Right ventricle myocardium superior (tissue), 1 donor: Measurements from ENCODE around the gene RAP2A. TPM values are rescaled to one million over a fixed set of nuclear protein-coding genes. Genes with fewer than 3 reads are reported as not detected.

ENCODE experiments used
- ATAC-seq: fragments of 200-7000 bp; cut with Tn5 transposase; one replicate; pipeline ENCODE4 v1.9.1; 2020; ENCODE audit warnings: mild to moderate bottlenecking; ENCODE audit not compliant: poor library complexity
- DNase-seq: peaks from one replicate; pipeline ENCODE4 v3.0.0-alpha.2; 2020
- intact Hi-C: fragments of 100-400 bp; cut with DNase I; formaldehyde crosslinking; loops from one replicate; pipeline ENCODE4 v1.11.2; 2022
- long read RNA-seq: library from polyadenylated mRNA; unstranded; transcript quantifications from one replicate; pipeline ENCODE4 v2.0.0, GENCODE V29; 2021
- total RNA-seq: library from RNA; stranded (reverse); fragmentation: NEBNext Ultra II Directional; extraction: Animal tissue kit (Norgen Biotek cat#: 25700); gene quantifications from one replicate; pipeline ENCODE4 v1.2.1, GENCODE V29; 2021
- donor health status: DM: no; HTN: yes; CAD: no; lungs with severe emphysema.

Gene RAP2A
- 12.1 TPM for total RNA-seq
- long read RNA-seq, full-length matches to known transcripts: 26 of 34 reads
- long read RNA-seq, partial matches to known transcripts: 0 of 34 reads
- long read RNA-seq, other reads (novel, unspliced or antisense): 8 of 34 reads

GRCh38 chr13:97433727-97434396 lies at the start of gene RAP2A:
TSS of gene RAP2A (plus strand) at chr13:97434169. CDS start at chr13:97434471, 302 bp downstream.
- intact Hi-C loops: loop anchor here (5.0 kb wide), 1 partner anchor 322 kb away; no protein-coding TSS in a partner anchor

GRCh38 chr13:97384371-97384770 lies 49.6 kb upstream of the RAP2A start:
- intact Hi-C loops: no loop called here
- DNase-seq (no peak), ATAC-seq (peak; percentile 22)

More at GRCh38 chr13:97433727-97434396, at the start of gene RAP2A:
- DNase-seq (peak; percentile 94), ATAC-seq (peak; percentile 89)

- DNase-seq (no peak), ATAC-seq (peak; percentile 33)
- intact Hi-C loops: no loop called here
Measured at GRCh38 chr13:97385146-97385545, 48.8 kb upstream of the RAP2A start.

GRCh38 chr13:97385854-97386253 lies 48.1 kb upstream of the RAP2A start:
- ATAC-seq: no peak
- intact Hi-C loops: no loop called here
- DNase-seq: no peak

GRCh38 chr13:97386801-97387484 lies 47.0 kb upstream of the RAP2A start:
- ATAC-seq: peak; percentile 55
- intact Hi-C loops: no loop called here
- peak; percentile 43 for DNase-seq

- ATAC-seq: peak; percentile 38
- no peak for DNase-seq
- intact Hi-C loops: no loop called here
Measured at GRCh38 chr13:97387485-97387839, 46.5 kb upstream of the RAP2A start.

GRCh38 chr13:97387890-97388289 lies 46.1 kb upstream of the RAP2A start:
- intact Hi-C loops: no loop called here
- ATAC-seq (no peak), DNase-seq (no peak)

GRCh38 chr13:97388373-97388772 lies 45.6 kb upstream of the RAP2A start:
- ATAC-seq (no peak), DNase-seq (no peak)
- intact Hi-C loops: no loop called here

GRCh38 chr13:97390941-97391600 lies 42.9 kb upstream of the RAP2A start:
- intact Hi-C loops: no loop called here
- no peak for ATAC-seq
- DNase-seq: no peak

- ATAC-seq (no peak), DNase-seq (no peak)
- intact Hi-C loops: no loop called here
Measured at GRCh38 chr13:97392020-97392419, 41.9 kb upstream of the RAP2A start.

GRCh38 chr13:97394542-97394941 lies 39.4 kb upstream of the RAP2A start:
- DNase-seq (no peak), ATAC-seq (no peak)
- intact Hi-C loops: no loop called here

GRCh38 chr13:97395447-97396136 lies 38.4 kb upstream of the RAP2A start:
- ATAC-seq (no peak), DNase-seq (no peak)
- intact Hi-C loops: no loop called here

- ATAC-seq (no peak), DNase-seq (no peak)
- intact Hi-C loops: no loop called here
Measured at GRCh38 chr13:97397267-97397666, 36.7 kb upstream of the RAP2A start.

- DNase-seq: no peak
- ATAC-seq: no peak
- intact Hi-C loops: no loop called here
Measured at GRCh38 chr13:97401421-97401820, 32.5 kb upstream of the RAP2A start.

GRCh38 chr13:97403893-97404750 lies 29.8 kb upstream of the RAP2A start:
- intact Hi-C loops: no loop called here
- DNase-seq: no peak
- no peak for ATAC-seq

- intact Hi-C loops: no loop called here
- ATAC-seq (no peak), DNase-seq (no peak)
Measured at GRCh38 chr13:97407540-97407939, 26.4 kb upstream of the RAP2A start.

GRCh38 chr13:97408938-97409337 lies 25.0 kb upstream of the RAP2A start:
- ATAC-seq (no peak), DNase-seq (no peak)
- intact Hi-C loops: no loop called here

- intact Hi-C loops: no loop called here
- DNase-seq: no peak
- no peak for ATAC-seq
Measured at GRCh38 chr13:97411984-97412383, 22.0 kb upstream of the RAP2A start.
